OCI-M2 (cell line): ENCODE measurements around the gene ARL6IP5.

Experiments used
- DNase-seq: peaks from one replicate; lab custom pipeline; 2025; ENCODE audit not compliant: unreplicated experiment; lab: John Stamatoyannopoulos, UW

Gene ARL6IP5, protein sequence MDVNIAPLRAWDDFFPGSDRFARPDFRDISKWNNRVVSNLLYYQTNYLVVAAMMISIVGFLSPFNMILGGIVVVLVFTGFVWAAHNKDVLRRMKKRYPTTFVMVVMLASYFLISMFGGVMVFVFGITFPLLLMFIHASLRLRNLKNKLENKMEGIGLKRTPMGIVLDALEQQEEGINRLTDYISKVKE

DNA sequence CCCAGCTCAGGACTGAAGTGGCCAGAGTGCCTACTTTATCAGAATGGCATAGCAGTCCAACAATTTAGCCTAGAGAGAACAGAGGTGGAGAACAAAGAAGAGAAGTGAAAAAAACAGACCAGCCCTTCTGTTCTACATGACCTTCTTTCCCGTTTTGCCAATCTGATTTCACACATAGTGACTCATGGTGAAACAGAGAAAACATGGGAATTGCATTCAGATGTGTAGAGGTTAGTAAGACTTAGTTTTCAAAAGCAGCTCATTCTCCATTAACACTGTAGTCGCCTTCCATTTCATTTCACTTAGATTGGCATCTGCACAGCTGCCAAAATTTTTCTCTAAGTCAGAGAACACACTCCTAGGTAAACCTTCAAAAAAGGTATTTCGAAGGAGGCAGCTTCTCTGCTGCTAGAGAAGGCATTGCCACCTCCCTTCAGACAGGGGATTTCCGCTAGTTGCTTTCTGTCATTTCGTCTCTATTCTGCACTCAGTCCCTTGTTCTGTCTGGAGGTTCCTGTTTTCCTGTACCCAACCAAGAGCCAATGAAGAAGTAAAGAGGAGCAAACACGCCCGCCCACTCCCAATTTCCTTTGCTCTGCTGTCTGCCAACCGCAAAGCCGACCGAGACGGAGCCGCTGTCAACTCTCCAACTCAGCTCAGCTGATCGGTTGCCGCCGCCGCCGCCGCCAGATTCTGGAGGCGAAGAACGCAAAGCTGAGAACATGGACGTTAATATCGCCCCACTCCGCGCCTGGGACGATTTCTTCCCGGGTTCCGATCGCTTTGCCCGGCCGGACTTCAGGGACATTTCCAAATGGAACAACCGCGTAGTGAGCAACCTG is at the start of gene ARL6IP5:
Gene ARL6IP5 (plus strand): TSS at position 612 of the 842 bp plus-strand sequence. CDS start 111 bp downstream, at position 723.
- DNase-seq = peak; percentile 85

DNA sequence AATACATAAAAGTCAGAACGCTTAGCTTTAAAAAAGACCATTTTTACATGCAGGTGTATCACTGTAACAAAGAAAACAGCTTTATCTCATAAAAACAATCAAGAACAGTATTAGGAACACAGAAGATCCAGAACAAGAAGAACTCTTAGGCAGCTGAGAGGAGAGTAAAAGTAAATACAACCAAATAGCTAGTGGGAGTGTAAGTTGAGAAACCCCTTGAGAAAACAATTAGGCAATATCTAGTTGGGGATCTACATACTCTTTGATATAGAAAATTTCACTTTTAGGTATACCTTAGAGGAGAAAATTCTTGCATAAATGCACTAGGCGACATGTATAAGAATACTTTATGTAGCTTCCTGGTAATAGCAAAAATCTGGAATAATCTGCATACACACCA is 40.1 kb upstream of the ARL6IP5 start:
- no peak for DNase-seq

DNA sequence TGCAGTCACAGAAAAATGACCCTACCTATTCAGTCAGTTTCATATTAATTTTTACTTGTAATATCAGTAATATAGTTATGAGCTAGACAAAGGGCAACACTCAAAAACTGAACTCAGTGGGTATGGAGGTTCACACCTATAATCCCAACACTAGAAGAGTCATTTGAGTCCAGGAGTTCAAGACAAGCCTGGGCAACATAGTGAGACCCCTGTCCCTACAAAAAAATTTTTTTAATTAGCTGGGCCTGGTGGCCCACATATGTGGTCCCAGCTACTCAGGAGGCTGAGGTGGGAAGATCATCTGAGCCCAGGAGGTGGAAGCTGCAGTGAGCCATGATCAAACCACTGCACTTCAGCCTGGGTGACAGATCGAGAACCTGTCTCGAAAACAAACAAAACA is 35.7 kb upstream of the ARL6IP5 start:
- no peak for DNase-seq

DNA sequence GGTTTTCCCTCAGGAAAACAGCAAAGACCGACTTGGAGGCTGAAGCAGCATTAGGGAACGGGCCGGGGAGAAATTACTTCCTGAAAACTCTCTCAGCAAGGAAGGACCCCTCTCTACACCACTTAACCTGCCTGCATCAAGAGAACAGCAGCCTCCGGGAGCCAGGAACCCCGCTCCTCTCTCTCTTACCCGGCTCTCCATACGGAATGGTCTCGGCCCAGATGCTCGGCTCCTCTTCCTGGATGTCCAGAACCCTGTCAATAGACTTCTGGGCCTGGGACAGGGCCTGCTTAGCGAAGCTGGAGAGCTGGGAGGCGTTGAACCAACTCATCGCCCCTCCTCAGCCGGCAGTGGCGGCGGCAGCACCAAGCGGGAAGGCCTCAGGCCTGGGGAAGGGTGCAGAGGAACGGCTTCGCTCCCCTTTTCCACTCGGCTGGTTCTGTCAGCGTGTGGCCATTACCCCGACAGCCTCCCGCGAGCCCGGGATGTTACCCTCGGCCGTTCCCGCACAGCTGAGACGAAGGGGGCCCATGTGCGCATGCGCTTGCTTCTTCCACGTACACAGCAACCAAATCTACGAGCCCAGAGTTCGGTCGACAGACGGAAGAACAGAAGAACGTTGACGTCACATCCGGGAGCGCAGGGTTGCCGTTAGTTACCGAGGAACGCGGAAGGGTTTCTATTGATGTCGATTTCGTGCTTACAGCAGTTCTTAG is 32.8 kb upstream of the ARL6IP5 start, which contains the start of gene TMF1:
Gene TMF1 (minus strand): TSS at position 578 of the 716 bp plus-strand sequence. CDS start 247 bp downstream, at position 331.
- DNase-seq = no peak

DNA sequence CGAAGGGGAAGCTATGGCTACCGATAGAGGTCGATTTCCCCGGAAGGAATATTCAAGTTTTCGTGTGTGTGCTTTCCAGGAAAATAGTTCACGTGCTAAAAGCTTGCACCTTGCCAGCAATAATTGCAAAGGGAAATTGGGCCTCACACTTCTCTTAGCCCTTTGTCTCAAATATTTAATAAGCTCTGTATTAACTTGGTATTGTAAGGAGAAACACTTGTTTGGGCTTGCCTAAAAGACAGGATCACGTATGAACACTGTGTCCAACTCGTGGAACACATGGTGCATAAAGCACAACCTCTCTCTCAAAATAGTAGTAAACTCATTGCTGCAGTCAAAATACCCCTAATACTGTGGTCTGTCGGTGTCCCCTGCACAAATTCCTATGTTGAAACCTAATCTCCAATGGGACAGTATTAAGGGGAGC is 32.3 kb upstream of the ARL6IP5 start:
- DNase-seq = no peak

DNA sequence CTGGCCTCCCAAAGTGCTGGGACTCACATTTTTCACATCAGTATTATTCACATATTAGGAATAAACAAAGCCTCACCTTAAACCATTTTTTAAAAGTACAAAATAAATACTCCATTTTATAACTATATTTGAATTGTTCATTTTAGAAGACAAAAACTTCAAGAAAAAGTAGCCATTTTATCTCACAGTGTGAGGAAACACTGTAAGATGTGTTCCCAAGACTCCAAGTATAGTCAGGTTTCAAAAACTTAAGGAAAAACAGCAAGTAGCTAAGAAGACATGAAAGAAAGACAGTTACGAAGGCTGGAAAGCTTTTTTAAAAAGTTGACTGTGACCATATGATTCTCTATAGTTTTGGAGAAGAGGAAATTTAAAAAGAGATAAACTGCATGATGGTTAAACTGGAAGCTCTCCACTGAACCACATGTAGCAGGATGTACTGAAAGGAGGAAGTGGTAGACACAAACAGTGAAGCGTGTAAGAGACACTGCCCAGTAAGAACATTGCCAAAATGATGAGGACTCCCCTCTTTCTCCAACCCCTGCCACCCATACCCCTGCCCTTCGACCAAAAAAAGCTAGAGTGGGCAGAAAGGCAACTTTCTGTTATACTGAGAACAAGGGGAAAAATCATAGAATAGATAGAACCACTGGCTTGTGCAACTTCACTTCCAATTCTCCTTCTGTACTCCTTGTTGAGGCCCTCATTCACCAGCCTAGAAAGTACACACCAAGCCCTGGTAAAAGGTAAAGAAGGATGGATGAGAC is 26.4 kb upstream of the ARL6IP5 start:
- no peak for DNase-seq

DNA sequence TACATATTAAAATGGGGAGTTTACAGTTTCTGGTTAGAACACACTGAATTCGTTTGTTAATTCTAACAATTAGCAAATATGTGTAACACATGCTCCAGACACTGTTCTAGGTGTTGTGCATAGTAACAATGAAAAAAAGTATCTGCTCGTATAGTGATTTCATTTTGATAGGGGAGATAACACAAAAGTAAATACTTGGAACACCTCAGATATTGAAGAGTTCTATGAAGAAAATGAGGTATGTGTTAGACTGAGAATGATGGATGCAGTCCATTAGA is 25.9 kb upstream of the ARL6IP5 start:
- no peak for DNase-seq

DNA sequence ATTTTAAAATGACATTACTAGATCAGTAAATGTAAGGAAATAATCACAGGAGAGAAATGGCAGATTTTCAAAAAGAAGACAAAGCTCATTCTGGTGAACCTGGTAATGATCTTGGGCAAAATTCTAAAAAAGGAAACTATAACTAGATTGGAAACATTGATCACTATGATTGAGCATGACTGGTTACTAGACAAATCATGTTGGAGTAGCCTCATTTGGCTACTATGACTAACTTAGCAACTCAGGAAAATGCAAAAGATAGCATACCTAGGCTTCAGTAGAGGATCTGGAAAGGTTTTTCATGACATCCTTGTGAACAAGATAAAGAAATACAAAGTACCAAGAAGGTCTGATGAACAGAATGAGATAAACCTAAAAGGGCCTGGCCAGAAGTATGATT is 25.0 kb upstream of the ARL6IP5 start:
- DNase-seq = no peak

DNA sequence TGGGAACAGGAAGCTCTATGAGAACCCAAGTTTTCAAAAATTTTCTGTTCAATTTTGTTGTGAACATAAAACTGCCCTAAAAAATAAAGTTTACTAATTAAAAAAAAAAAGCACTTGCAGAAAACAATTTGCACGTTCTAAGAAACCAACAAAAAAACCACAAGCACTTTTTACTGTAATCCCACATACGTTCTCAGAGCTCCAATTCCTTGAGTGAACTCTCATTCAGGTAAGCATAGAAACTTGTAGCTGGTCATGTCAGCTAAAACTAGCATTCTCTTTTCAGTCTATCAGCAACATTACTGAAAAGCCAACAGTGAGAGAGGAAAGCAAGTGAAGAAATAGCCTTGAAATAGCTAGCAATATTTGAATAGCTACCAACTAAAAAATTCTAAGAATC is 21.1 kb upstream of the ARL6IP5 start:
- no peak for DNase-seq

DNA sequence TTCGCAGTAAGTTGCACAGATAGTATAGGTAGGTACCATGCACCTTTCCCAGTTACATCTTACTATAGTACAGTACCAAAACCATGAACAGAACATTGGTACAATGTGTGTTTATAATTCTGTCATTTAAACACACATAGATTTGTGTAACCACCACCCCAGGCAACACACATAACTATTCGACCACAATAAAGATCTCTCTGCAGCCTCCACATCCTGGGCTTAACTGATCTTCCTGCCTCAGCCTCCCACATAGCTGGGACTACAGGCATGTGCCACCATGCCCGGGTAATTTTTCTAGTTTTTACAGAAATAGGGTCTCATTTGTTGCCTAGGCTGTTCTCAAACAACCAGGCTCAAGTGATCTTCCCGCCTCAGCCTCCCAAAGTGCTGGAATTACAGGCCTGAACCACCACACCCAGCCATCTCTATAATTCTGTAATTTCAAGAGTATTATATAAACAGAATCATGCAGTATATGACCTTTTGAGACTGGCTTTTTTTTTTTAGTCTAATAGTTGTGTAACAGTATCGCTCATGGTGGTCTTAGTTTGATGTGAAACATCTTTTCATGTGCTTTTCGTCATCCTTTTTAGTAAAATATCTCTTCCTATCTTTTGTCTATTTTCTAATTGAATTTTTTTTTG is 19.3 kb upstream of the ARL6IP5 start:
- no peak for DNase-seq

DNA sequence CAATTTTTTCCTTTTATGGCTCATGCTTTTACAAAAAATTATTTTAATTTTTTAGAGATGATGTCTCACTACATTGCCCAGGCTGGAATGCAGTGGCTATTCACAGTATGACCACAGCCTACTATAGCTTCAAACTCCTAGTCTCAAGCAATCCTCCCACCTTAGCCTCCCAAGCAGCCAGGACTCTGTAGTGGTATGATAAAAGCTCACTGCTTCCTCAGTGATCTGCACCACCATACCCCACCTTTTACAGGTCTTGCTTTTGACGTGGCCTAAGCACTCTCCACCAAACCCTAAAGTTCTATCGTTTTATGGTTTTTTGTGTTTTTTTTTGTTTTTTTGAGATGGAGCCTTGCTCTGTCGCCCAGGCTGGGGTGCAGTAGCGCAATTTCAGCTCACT is 18.6 kb upstream of the ARL6IP5 start:
- no peak for DNase-seq

DNA sequence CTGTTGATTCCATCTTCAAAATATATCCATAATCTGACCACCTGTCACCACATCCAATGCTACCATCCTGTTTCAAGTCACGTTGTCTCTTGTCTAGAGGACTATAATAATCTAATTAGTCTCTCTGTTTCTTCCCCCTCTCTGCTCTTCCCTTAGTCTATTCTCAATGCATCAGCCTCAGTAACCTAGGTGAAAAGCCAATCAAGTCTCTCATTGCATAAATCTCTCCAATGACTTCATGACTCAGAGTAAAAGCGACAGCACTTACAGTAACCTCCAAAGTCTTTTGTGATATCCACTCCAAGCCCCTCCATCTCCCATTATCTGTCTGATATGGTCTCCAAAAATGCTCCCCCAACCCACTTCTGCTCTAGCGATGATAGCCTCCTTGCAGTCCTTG is 11.8 kb upstream of the ARL6IP5 start:
- DNase-seq = no peak

DNA sequence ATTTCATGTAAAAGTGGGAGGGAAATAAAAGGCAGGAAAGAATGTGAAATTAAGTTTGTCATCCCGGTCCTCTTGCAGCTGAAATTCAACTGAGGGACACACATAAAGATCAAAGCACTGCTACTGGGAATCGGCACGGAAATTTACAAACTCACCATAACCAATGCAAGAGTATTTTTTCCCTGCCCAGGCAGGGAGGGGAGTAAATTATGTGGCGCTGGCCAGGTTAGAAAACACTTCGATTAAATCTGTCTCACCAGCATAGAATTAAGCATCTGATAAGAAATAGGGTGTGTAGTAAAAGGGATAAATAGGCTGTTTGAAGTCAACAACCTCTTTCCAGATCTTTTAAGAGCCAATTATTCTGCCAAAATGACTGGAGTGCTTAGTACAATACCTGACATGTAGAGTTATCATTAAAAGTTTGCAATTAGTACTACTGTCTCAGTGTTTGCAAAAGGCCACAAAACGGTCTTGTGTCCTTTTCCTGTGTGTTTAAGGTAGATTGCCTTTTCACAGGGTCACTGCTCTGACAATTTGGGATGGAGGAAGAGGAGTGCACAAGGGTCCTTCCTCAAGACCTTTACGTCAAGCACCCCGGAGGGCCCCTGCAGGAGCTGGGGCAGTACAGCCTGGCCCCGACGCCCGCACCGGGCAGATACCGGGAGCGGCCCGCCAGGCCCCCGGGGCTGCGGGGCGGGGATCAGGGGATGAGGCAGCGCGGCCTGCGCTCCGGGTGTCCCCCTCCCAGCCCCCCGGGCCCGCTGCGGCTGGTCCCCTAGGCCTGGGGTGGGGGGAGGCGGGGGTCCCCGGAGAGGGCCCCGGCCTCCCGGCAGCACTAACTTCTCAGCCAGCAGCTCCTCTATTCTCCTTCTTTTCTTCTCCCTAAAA is 5.2 kb upstream of the ARL6IP5 start:
- no peak for DNase-seq

DNA sequence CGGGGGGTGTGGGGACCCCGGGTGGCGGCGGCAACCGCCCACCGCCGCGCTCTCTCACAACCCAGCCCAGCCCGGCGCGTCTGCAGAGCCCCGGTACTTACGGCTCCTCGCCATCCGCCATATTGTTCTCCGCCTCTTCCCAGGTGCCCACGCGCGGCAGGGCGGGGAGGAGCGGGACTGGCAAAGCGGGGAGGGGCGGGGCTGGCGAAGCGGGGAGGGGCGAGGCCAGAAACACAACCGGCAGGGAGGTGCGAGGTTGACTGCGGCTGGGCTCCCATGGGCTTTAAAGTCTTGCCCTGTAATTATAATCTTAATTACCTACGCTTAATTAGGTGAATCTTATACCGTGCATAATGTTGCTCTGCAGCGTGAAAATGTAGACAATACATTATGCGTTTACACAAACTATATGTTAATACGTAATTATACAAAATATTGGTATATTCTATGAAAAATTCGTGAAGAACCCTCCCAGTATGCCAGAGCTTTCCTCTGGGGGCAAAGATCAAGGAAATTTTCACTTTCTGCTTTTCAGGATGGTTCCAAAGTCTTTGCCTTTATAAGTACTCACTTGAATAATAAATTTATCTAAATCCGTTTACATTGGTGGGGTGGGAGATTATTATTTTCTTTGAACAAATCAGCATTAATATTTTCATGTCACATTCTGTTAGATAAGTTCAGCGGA is 4.4 kb upstream of the ARL6IP5 start, which contains the start of gene UBA3:
Gene UBA3 (minus strand): TSS at position 133 of the 688 bp plus-strand sequence. CDS start 12 bp downstream, at position 121.
- DNase-seq = no peak

DNA sequence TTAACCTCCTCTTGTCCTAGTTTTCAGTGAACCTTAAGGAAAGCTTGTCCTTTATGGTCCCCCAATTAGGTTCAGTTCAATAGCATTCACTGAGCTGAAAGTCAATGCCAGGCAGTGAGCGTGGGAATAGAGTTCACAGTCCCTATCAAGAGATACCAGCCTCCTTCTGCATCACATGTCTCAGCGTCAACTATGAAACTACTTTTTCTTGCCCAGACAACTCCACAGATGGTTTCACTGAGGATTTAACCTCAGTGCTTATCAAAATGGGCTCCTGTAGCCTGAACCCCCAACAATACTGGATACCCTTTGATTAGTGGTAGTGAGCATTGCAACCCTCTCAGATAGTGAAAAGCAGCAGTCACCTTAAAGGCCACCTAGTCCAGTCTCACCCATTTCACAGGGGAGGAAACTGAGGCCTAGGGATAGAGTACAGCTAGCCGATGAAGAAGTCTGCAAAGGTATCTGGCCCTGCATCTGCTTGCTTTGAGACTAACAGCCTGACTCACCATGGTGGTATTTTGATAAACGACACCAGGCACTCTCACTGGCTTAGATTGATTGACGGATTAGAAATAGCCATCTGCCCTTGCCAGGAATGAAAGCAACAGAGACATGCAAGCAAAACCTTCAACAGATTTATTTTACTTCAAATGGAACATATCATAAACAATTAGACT is 3.0 kb upstream of the ARL6IP5 start:
- no peak for DNase-seq

DNA sequence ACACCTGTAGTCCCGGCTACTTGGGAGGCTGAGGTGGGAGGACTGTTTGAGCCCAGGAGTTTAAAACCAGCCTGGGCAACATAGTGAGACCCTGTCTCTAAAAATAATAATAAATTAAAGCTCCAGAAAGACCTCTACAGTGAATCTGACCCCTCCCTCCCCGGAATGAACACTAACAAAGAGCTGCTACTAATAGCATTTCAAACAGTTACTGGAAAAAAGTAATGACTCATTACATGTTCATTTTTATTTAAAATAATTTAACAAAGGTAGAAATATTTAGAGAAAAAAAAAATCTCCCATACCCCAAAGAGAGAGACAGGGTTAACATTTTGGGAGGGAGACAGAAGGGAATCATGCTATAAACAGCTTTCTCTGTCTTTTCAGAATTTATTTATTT is 2.4 kb upstream of the ARL6IP5 start:
- DNase-seq = no peak

DNA sequence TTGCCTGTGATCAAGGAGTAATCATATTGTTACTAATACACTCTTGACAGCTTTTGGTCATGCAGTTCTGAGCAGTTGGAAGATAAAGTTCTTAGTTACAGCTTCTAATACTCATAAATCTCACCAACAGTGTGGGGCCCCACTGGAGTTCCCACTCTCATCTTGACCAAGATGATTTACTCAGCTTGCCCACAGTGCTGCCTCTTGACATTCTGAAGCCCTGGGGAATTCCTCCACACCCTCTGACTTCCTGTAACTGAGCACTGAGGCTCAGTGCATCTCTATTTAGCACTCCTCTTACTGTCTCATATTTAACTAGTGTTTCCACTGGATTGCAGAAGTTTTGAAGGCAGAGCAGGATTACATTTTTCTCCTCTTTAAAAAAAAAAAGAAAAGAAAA is 1.9 kb upstream of the ARL6IP5 start:
- peak; percentile 15 for DNase-seq

DNA sequence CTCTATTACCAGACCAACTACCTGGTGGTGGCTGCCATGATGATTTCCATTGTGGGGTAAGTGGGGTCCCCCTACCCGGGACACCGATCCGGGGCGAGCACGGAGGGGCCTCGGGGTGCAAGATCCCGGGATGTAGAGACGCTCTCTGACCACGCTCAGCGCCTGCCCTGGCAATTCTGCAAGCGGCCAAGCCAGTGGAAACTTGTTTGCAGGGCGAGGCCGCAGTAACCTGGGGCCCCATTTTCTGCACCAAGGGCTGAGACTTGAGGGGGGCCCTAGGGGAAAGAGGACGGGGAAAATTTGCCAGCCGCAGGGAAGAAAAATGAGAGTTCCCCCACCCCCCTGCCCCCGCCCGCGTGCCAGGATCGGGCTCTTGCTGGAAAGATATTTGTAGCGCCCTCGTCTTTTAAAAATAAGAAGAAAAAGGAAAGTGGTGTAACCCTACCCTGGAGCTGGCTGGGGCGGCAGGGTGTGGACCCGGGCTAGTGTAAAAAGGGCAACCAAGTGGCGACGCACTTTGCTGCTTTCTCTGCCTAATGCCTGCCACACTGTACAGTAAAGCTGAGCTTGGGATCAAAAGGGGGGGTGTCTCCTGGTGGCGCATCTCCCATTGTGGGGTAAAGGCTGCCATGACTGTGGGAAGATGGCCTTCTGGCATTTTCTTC is 563 bp downstream of the ARL6IP5 start:
- DNase-seq = no peak
